Measurements from ENCODE around the gene TIGD1.
"Not testable (repeated sequence)": the region's sequence is repeated elsewhere in the genome, so short reads cannot be mapped to it uniquely, and the experiment has no call there.

The TIGD1 gene

GRCh38 chr2:232534940-232535651, 15.3 kb downstream of the TIGD1 start:
- no peak for TF ChIP-seq ZFP3 (CRISPR knock-in tag; IDR thresholded peaks at IDR 0.05)
- no peak for TF ChIP-seq OSR1 (CRISPR knock-in tag; IDR thresholded peaks at IDR 0.05)
- TF ChIP-seq TSHZ2 (CRISPR knock-in tag; IDR thresholded peaks at IDR 0.05), result no peak
- TF ChIP-seq POU6F1 (CRISPR knock-in tag; IDR thresholded peaks at IDR 0.05; ENCODE audit: borderline replicate concordance, low read depth), result no peak
- no peak for TF ChIP-seq TCF4 (CRISPR knock-in tag; IDR thresholded peaks at IDR 0.05; ENCODE audit: borderline replicate concordance)
- TF ChIP-seq GLIS3 (CRISPR knock-in tag; IDR thresholded peaks at IDR 0.05), result no peak
- TF ChIP-seq ZNF70 (CRISPR knock-in tag; IDR thresholded peaks at IDR 0.05), result no peak
- ATAC-seq, result no peak

GRCh38 chr2:232533944-232534710, 16.2 kb downstream of the TIGD1 start:
- TF ChIP-seq RARB (CRISPR knock-in tag; IDR thresholded peaks at IDR 0.05) (no peak), POU6F1 (CRISPR knock-in tag; IDR thresholded peaks at IDR 0.05; ENCODE audit: borderline replicate concordance, low read depth) (no peak), OSR1 (CRISPR knock-in tag; IDR thresholded peaks at IDR 0.05) (no peak), ISL1 (CRISPR knock-in tag; IDR thresholded peaks at IDR 0.05) (no peak), ESRRG (CRISPR knock-in tag; IDR thresholded peaks at IDR 0.05) (no peak), ZFP30 (CRISPR knock-in tag; IDR thresholded peaks at IDR 0.05) (no peak), ZFP3 (CRISPR knock-in tag; IDR thresholded peaks at IDR 0.05) (no peak), ZNF70 (CRISPR knock-in tag; IDR thresholded peaks at IDR 0.05) (no peak), PPARA (CRISPR knock-in tag; IDR thresholded peaks at IDR 0.05; ENCODE audit: borderline replicate concordance) (no peak), SNAI2 (CRISPR knock-in tag; IDR thresholded peaks at IDR 0.05) (no peak)
- ATAC-seq, result no peak

- not testable (repeated sequence) for ATAC-seq
These were observed 17.5 kb downstream of the TIGD1 start for GRCh38 chr2:232532821-232533220.

GRCh38 chr2:232532419-232532818, 17.9 kb downstream of the TIGD1 start:
- ATAC-seq, result no peak; the same call in 2 of the 3 replicates
- TF ChIP-seq ZNF70 (CRISPR knock-in tag; IDR thresholded peaks at IDR 0.05) (peak; percentile 39; the same call in 1 of the 2 replicates), ARNTL (CRISPR knock-in tag; IDR thresholded peaks at IDR 0.05; ENCODE audit: borderline replicate concordance, low read depth) (peak; percentile 66; the same call in 1 of the 2 replicates), PATZ1 (CRISPR knock-in tag; IDR thresholded peaks at IDR 0.05; ENCODE audit: borderline replicate concordance) (no peak), RARB (CRISPR knock-in tag; IDR thresholded peaks at IDR 0.05) (no peak), POU6F1 (CRISPR knock-in tag; IDR thresholded peaks at IDR 0.05; ENCODE audit: borderline replicate concordance, low read depth) (no peak), ZC3H10 (CRISPR knock-in tag; IDR thresholded peaks at IDR 0.05) (no peak), OSR1 (CRISPR knock-in tag; IDR thresholded peaks at IDR 0.05) (no peak), ZNF565 (CRISPR knock-in tag; conservative IDR thresholded peaks at IDR 0.05; ENCODE audit: low read depth) (no peak), ESRRG (CRISPR knock-in tag; IDR thresholded peaks at IDR 0.05) (no peak), ZFP3 (CRISPR knock-in tag; IDR thresholded peaks at IDR 0.05) (no peak), PPARA (CRISPR knock-in tag; IDR thresholded peaks at IDR 0.05; ENCODE audit: borderline replicate concordance) (no peak), BACH2 (CRISPR knock-in tag; IDR thresholded peaks at IDR 0.05; ENCODE audit: borderline replicate concordance) (no peak), CSRNP3 (CRISPR knock-in tag; IDR thresholded peaks at IDR 0.05) (no peak), GLIS3 (CRISPR knock-in tag; IDR thresholded peaks at IDR 0.05) (no peak), CSDC2 (CRISPR knock-in tag; IDR thresholded peaks at IDR 0.05) (no peak), ZFP30 (CRISPR knock-in tag; IDR thresholded peaks at IDR 0.05) (no peak), CREB5 (CRISPR knock-in tag; IDR thresholded peaks at IDR 0.05; ENCODE audit: low read depth) (no peak)

Data from SK-N-SH treated with all-trans-retinoic acid at 6 μM for 48 hours (cell line).